GM19395 (cell line): ENCODE measurements around the gene TRIM31.

Experiments used
- ATAC-seq: cut with Tn5 transposase; IDR thresholded peaks from one replicate; pipeline ENCODE4 v1.9.1; 2021; ENCODE audit warnings: mild to moderate bottlenecking, moderate library complexity; ENCODE audit not compliant: unreplicated experiment

The TRIM31 gene

DNA sequence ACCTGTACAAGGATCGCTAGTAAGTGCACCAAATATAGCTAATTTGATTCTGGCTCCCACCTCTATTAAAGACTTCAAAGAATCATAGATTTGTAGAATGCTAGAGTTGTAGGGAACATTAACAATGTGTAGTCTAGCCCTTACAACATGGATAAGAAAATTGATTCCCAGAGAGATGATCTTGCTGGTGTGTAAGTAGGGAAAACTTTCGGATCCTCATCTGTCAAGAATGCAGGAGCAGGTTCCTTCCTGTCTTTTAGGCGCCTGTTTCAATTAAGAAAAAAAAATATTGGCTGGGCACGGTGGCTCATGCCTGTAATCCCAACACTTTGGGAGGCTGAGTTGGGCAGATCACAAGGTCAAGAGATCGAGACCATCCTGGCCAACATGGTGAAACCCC, 25.0 kb downstream of the TRIM31 start:
- no peak for ATAC-seq

DNA sequence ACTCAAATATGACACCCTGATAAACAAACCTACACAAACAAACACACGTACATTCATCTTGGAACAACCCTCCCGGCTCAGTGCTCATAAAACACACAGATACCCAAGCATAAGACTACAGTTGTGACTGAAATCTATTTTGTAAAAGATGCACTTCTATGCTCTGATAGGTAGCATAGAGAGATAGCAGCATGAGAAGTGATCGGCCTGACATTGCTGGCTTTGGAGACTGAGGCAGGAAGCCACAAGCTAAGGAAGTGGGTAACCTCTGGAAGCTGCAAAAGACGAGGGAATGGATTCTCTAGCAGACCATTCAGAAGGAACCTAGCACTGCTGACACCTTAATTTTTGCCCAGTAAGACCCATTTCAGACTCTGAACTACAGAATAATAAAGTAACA, 35.7 kb downstream of the TRIM31 start:
- ATAC-seq = no peak

DNA sequence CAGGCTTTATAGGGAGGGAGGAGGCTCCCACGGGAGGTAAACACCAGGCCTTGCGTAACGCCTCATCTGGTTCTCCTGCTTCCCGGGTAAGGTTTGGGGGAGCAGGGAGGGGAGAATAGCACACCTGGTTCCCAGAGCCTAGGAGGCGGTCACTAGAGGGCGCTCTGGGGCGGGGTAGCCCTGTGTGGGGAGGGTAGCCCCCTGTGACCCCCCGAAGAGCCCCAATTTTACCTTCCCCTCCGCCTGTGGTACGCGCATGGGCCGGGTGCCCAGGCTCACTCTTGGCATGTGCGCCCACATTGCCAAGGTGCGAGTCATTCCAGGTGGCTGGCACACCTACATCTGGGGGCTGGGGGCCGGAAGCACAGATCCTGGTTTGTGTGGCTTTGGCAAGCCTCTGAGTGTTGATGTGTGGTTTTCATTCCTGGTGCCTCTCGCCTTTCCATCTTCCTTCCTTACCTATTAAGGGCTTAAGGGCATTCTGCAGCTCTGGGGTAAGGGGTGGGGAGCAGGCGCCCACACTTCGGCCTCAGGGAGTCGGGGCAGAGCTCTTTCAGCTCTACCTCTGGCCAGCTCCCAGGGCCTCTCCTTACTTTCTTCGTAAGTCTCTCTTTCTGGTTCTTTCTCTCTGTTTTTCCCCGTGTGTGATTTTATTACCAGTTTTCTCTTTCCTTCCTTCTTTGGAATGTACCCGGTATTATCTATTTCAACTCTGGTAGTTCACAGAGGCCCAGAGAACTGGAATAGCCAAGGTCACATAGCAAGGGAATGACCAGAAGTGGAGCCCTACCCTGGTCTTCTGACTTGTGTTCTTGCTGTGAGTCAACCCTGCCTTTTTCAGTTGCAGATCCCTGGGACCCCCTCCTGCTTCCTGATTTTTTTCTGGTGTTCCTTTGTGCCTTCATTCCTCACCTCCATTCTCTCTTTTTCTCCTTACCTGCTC, 36.8 kb downstream of the TRIM31 start:
- ATAC-seq = no peak

DNA sequence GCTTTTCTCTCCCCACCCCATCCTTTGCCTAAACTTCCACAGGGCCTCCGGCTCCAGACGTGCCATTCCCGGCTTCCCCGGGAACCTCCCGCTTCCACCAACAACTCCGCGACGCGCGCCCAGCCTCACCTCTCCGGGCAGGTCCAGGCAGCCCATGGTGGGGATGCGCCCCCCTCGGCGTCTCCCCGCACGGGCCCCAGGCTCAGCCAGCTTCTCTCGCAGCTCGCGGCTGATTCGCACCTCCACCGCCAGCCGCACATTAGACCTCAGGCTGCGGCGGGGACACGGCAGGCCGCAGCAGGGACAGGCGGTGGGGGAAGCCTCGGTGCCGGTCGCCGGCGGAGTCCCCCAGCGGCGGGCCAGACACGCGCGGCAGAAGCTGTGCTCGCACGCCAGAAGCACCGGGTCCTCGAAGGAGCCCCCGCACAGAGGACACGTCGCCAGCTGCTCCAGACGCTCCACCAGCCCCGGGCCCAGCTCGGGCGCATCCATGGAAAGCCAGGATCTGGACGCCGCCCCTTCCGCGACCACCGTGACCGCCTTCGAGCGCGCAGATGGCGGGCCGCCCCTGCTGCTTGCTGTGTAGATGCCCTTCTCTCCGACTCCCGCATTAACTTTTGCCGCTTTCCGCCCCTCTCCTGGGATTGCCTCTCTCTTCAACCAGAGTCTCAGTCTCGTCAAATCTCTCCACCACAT, 37.6 kb downstream of the TRIM31 start, which contains the start of gene RNF39:
TSS of gene RNF39 (minus strand) at position 676 of the 696 bp plus-strand sequence. CDS start at position 492, 184 bp downstream.
- no peak for ATAC-seq

DNA sequence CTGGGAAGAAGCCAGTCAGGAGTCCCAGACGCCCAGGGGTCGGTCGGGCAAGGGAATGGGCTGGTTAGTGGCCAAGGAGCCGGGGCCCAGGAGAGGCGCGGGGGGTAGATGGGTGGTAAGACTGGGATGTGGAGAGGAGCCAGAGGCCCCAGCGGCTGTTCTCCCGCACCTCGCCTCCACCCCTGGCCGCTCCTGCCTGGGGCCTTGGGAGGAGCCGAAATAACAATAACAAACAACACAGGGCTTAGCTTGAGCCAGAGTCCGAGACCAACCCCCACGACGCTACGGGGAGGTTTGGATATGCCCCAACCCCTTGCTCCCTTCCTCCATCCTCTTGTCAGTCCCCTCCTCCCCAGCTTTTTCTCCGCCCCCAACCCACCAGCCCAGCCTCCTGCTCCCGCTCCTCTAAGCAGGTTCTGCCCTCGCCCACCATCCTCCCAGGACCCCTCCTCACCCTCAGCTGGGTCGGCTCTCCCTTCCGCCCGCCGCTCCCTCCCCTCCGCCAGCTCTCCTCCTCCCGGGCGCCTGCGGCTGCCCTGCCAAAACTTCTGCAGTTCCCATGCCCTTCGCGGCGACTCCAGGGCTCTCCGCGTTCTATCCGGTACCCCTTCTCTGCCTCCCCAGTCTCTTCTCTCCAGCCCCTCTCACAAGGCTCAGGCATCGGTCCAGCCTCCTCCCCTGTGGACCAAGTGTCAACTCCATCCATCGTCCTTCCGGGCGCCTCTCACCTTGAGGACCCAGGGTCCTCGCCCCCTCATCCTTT, 38.4 kb downstream of the TRIM31 start:
- no peak for ATAC-seq

DNA sequence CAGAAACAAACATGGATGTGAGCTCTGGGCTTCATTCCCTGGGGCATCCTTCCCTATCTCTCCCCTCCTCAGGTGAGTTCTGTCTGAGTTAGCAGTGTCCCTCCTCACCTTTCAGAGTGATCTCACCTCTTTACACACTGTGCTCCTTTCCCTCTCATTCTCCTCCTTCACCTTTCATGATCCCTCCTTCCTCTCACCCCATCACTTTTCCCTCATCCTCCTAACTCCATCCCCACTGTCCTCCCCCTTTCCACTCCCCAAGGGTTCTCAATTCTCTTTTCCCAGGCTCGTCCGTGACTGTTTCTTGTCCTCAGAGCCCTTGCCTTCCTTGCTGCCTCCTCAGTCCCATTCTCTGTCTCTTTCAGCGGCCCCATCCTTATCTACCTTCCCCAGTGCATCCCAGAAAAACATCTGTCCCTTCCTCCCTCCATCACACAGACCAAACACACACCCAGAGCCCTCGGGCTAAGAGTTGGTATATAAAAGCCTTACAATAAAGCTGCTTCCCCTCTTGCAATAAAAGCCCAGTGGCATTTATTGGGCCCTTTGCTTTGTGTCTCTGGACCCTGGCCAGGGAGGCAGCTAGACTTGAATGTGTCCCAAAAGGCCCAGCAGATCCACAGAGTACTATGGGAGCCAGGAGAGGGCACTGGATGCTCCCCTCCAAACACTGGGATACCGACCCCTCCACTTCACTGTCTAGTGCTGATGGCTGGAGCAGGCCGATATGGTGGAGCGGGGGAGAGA, 39.2 kb downstream of the TRIM31 start:
- no peak for ATAC-seq

DNA sequence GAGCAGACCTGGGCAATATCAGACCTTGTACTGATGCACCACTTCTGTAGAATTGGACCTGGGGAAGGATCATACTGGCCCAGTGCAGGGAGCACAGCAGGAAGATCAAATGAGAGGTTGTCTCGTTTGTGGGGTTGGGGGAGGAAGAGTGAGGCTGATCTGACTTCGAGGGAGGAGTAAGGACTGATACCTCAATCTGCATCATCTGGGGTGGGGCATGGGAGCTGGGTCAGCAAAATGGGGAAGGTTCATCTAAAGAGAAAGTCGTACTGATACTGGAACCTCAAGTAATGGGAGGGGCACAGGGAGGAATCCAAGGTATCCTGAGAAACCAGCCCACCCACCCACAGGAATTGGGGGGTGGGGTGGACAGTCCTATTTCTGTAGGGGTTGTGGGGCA, 41.0 kb downstream of the TRIM31 start:
- no peak for ATAC-seq

DNA sequence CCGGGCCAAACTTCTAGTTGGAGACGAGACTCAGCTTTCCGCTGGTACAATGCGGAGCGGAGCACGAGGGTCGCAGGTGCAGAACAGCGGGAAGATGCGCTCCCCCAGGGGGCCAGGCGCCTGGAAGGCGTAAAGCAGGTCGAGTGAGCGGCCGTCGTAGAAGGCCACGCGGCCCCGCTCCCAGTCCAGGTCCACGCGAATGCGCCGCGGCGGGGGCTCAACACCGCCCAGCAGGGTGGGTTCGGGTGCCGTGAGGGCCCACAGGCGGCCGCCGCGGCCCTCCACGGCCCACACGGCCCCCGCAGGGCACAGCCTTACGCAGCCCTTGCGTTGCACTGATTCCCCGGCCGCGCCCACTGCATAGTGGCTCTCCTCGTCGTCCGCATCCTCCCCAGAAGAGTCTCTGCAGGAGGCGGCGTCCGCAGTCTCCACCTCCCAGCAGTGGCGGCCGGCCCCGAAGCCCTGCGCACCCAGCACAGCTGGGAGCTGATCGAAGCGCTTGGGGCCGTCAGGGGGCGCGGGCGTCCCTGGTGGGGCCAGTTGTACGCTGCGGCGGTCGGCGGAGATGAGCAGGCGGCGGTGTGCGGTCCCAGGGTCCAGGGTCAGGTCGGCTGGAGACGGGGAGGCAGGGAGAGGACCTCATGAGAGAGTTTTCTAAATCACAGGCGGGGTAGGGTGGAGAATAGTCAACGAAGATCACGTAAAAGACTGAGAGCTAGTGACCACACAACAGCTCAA, 41.6 kb downstream of the TRIM31 start:
- no peak for ATAC-seq

DNA sequence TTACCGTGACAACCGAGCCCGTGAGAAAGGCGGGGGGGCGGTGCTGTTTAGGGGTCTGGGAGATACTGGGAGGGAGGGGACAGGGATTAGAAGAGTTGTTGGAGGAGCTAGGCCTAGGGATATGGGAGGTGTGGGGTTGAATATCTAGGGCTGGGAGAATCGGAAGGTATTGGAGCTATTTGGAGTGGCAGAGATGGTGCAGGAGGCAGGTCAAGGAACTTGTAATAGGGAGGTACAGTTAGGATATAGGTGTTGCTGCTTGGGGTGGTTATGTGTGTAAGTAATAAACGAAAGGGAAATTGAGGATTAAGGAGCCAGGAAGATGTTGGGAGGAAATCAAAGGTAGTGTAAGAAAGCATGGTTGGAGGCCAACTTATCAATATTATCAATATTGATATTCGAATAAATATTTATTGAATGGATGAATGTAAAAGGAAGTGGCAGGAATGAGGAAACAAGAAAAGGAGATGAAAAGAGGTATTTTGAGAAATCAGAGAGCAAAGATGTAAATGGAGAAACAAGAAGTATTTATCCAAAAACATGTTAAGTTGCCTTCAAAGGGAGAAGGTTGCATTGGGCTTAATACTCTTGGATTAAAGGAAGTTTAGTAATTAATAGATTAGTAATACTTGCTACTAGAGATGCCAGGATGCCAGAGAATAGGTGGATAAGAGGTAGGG, 45.3 kb downstream of the TRIM31 start:
- ATAC-seq = no peak

DNA sequence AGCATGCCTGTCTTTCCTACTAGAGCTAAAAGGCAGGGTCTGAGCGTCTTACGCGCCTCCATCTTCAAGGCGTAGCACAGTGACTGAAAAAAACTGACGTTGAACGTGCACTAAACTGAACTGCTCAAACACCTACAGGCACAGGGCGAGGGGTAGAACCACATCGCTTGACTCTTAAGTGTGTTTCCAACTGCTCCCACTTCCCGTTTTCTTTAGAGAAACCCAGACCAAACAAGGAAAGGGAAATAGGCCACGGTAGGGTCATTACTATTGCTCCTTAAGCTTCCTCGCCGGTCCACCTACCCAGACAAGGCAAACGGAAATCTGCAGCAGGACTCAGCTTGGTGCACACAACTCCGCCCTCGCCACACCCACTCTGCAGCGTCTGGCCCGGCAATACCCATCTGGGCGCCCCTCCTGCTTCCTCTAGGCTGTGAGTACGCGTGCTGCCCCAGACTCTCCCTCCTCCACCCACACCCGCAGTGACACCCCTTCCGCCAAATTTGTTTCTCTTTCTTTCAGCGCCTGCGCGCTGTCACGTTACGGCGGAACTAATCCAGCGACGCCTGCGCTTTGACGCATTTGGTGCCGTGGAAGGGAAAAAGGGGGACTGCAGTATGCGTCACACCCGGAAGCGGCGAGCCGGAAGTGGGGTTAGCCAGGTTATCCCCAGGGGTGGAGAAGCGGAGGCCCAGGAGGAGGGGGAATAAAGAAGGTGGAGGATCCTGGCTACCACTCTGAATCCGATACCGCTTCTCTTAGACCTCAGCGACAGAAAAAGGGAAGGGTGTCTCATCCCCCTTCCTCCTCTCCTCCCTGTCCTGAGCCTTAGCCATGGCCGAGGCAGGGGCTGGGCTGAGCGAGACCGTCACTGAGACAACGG, 46.1 kb downstream of the TRIM31 start, which contains the start of gene PPP1R11:
TSS of gene PPP1R11 (plus strand) at position 622 of the 883 bp plus-strand sequence. CDS start at position 835, 213 bp downstream.
- ATAC-seq = peak; percentile 96

DNA sequence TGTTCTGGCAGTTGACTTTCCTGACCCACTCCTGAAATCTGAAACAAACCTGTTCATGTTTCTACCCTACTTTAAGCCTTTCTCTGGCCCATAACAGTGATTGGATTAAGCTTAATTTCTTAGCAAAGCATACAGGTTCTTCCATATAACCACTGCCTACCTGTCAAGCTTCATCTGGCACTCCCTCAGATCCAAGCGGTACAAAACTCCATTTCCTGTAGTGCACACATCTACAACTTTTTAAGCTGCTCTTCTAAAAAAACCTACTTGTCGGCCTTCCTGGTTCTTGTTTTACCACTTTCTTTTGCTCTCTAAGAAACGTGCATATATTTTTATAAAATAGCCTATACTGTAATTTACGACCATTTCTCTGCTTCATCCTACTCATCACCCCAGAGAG, 46.8 kb downstream of the TRIM31 start:
- no peak for ATAC-seq

DNA sequence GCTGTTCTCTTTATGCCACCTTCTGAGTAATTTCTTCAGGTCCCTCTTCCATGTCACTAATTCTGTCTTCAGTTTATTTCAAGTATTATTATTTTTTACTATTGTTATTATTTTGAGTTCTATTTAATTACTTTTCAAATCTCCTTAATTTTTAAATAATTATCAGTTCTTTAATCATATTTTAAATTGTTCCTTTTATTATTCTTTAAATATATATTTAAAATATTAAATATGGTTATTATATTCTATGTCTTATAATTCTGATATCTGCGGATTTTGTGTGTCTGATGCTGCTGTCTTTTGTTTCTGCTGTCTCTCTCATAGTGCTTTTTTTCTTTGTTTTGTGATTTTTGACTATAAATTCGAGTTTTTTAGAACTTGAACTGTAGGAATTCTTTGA, 49.6 kb downstream of the TRIM31 start:
- ATAC-seq = no peak

DNA sequence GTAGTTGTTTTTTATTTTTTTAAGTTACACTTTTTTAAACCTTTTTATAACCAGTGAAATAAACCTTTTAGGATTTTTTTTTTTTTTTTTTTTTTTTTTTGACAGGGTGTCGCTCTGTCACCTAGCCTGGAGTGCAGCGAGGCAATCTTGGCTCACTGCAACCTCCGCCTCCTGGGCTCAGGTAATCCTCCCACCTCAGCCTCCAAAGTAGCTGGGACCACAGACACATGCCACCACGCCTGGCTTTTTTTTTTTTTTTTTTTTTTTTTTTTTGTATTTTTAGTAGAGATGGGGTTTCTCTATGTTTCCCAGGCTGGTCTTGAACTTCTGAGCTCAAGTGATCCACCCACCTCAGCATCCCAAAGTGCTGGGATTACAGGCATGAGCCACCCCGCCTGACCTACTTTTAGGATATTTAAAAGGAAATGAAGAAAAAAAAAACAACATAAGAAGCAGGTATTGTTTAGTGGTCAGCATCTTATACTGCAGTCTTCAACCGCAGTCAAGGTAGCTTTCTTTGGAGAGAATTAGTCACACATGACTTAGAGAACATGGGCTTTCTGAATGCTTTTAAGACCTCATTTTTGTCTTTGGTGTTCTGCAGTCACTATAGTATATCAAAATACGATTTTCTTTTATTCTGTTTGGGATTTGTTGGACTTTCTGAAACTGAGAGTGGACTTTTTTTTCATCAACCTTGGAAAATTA, 50.3 kb downstream of the TRIM31 start:
- no peak for ATAC-seq

DNA sequence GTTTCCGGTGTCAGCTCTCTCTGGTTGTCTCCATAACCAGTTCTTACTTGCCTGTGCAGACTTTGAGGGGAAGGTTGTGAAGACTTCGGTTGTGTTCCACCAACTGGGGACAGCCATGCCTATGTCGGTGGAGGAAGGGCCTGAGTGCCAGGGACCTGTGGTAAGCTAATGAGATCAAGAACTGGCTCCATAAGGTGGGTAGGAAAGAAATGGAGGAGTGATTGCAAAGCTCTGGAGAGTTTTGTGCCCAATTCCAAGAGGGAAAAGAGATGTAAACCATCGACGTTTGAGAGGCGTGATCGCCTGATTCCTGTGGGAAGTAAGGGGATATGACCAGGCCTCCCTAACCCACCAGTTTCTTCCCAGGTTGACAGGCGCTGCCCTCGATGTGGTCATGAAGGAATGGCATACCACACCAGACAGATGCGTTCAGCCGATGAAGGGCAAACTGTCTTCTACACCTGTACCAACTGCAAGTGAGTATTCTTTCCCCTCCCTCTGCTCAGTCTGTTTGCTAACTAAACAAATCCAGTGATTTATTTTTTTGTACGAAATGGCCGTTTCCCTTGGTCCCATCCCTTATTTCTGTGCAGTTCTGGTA, 50.9 kb downstream of the TRIM31 start:
- peak; percentile 18 for ATAC-seq

DNA sequence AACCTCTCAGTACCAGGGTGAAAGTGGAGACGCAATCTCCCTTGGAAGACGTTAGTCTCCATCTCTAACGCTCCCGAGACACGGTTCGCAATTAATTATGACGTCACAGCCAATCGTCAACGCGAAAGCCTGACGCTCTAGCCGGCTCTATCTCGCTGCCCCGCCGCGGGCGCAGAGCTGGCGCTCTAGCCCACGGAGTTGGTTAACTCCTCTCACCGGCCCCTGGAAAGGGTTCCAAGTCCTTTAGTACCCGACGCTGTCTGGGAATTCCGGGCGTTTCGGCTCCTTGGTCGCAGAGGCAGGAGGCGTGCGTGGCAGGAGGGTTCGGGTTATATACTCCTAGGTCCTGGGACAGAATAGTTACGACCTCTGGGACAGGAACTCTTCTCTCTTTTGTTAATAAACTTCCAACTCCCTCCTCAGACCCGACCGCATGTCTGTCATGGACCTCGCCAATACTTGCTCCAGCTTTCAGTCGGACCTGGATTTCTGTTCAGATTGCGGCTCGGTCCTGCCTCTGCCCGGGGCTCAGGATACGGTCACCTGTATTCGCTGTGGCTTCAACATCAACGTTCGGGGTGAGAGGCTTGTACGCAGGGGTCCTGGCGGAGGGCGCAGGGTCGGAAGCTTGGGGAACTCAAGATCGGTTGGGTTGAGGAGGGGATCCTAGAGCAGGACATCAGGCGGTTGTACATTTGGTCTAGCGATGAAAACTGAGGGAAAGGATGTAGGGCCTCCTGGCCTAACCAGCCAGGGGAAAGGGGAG, 51.6 kb downstream of the TRIM31 start, which contains the start of gene POLR1H:
TSS of gene POLR1H (plus strand) at position 174 of the 766 bp plus-strand sequence. CDS start at position 434, 260 bp downstream.
- ATAC-seq = peak; percentile 89

DNA sequence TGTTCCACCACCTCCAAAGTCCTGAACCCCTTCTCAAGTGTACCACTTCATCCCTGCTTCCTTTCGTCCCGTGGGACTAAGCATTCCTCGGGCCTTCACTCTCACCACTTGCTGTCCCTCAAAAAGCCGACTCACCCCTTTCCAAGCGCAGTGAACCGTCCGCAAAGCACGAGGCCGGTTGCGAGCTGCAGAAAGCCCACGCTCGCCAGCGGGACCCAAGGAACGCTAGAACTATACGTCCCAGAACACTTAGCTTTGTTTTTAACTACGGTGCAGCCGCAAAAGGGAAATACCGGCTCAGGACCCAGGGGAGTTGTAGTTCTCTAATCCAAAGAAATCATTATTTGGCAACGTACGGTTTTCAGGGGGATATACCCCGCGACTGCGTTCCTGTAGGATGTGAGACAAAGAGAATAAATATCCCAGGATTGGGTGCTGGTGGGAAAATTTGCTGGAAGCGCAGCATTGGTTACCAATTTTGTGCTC, 52.2 kb downstream of the TRIM31 start:
- peak; percentile 30 for ATAC-seq
